Activated naive CD8-positive, alpha-beta T cell treated with anti-CD3 and anti-CD28 coated beads, Interleukin-2, amount 50 U/mL, for 16 hours (primary cell): ENCODE results near the gene GRAMD1B.
"Not testable (repeated sequence)": the region's sequence is repeated elsewhere in the genome, so short reads cannot be mapped to it uniquely, and the experiment has no call there.

Experiments used
- DNase-seq: peaks from one replicate; pipeline ENCODE4 v3.0.0-alpha.2; 2020; ENCODE audit warnings: low read depth, low spot score

The GRAMD1B gene

GRCh38 chr11:123567466-123567865 lies 137.4 kb downstream of the GRAMD1B start:
- DNase-seq: no peak

DNA sequence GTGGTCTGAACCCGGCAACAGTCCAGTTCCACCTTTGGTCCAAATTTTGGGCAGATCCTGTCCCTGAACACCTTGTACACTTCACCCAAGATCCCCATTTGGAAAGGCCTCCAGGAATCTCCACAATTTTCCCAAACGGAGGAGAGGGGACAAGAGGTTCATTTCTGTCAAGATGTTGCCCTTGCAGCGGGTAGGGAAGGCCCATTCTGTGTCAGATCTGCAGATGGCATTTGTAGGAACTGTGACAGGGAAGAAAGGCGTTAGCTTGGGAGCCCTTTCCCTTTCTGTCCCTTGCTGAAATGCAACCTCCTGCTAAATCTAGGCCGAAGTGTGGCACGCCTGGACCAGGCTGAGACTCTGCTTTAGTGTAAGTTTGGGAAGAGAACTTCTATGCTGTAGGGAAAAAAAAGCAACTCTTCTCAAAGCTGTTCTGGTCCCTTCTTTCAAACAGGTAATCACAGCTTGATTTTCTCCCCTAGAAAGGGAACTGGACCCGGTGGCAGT lies 138.3 kb downstream of the GRAMD1B start:
- DNase-seq: no peak

- DNase-seq: no peak
Observed at GRCh38 chr11:123569393-123569792, 139.3 kb downstream of the GRAMD1B start.

DNA sequence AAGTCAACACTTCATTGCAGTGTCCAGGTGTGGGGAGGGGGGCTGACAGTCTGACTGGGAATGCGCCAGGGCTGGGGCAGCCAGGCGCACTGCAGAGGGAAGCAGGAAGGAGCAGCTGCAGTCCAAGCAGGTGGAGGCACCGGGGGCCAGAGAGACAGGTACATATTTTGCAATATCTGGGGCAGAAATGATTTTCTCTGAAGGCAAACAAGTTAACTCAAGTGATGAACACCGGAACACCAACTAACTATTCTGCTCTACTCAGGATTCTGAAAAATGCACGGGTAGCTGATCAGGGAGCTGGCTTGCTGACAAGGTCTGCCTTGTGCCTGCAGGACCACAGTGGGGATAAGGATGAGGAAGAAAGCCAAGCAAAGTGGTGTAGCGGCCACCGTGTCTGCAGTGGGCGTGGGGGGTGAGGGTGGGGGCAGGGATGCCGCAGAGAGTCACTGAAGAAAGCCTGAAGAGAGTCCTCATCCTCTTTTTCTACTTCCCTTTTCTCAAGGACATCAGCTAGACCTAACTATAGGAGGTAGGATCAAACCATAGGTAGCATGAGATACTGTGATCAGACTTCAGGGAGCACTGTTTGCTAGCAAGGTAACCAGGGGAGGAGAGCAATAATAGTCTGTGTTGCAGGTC lies 141.0 kb downstream of the GRAMD1B start:
- no peak for DNase-seq

GRCh38 chr11:123572791-123573190 lies 142.7 kb downstream of the GRAMD1B start:
- DNase-seq: not testable (repeated sequence)

DNA sequence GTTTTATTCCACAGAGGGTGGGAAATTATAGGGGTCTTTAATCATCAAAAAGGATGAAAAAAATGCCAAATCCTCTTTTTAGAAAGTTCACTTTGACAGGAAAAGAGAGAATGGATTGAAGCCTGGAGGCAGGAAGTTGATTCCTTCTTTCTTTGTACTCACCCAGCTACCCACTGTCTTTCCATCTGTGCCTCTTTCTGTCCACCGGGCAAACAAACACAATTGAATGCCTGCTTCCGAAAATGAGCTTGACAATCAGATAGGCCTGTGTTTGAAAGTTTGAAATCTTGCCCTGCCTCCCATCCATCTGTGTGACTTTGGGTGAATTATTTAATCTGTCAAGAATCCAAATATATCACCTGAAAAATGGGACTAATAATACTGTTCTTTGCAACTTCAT lies 143.2 kb downstream of the GRAMD1B start:
- DNase-seq: no peak

GRCh38 chr11:123575441-123575840 lies 145.4 kb downstream of the GRAMD1B start:
- DNase-seq: no peak

GRCh38 chr11:123576082-123576481 lies 146.0 kb downstream of the GRAMD1B start:
- no peak for DNase-seq

- DNase-seq: no peak
Observed at GRCh38 chr11:123576501-123576900, 146.4 kb downstream of the GRAMD1B start.

- DNase-seq: peak; percentile 39
Observed at GRCh38 chr11:123577081-123577598, 147.1 kb downstream of the GRAMD1B start.

- no peak for DNase-seq
Observed at GRCh38 chr11:123578778-123579481, 148.9 kb downstream of the GRAMD1B start.

GRCh38 chr11:123579482-123579812 lies 149.4 kb downstream of the GRAMD1B start:
- DNase-seq: no peak

- no peak for DNase-seq
Observed at GRCh38 chr11:123580137-123580536, 150.1 kb downstream of the GRAMD1B start.

DNA sequence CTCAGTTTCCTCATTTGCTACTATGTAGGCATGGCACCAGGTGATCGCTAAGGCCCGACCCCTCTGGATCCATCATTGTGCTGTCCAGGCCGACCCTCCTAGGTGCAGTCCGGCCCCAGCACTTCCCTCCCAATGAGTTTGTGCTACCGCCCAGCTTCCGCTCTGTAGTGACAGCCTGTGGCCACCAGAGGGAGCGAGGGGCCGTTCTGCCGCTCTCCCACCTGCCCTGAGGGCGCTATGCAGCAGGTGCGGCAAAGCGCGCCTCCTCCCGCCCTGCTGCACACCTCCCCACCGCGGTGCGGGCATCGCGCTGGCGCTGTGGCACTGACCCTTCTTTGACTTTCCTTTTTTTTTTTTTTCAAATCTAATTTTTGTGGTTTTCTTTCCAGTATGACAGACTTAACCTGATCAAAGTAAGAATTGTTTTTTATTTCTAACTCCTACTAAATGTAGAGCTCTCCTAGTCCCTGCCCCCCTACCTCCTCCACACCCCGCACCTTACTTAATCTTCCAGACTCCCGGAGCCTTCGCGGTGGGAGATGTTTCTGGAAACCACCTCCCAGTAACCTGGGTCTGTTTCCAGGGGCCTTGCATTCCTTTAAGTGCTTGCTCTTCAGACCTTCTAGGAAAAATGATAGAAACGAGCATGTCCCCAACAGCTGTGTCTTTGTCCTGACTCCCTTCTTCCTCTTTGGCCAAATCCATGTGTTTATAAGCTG lies 150.6 kb downstream of the GRAMD1B start:
- peak; percentile 43 for DNase-seq

GRCh38 chr11:123581651-123582399 lies 151.8 kb downstream of the GRAMD1B start:
- DNase-seq: no peak

DNA sequence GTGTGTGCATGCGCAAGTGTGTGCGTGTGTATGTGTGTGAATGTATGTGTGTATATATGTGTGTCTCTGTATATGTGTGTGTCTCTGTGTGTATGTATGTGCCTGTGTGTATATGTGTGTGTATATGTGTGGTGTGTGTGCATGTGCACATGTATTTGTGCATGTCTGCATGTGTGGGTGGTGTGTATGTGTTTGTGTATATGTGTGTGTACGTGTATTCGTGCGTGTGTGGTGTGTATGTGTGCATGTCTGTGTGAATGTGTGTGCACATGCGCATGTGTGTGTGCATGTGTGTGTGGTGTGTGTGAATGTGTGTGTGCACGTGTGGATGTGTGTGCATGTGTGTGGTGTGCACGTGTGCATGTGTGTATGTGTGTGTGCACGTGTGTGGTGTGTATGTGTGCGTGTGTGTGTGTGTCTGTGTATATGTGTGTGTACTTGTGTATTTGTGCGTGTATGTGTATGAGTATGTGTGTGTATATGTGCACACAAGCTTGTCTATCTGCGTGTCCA lies 153.0 kb downstream of the GRAMD1B start:
- DNase-seq: no peak

DNA sequence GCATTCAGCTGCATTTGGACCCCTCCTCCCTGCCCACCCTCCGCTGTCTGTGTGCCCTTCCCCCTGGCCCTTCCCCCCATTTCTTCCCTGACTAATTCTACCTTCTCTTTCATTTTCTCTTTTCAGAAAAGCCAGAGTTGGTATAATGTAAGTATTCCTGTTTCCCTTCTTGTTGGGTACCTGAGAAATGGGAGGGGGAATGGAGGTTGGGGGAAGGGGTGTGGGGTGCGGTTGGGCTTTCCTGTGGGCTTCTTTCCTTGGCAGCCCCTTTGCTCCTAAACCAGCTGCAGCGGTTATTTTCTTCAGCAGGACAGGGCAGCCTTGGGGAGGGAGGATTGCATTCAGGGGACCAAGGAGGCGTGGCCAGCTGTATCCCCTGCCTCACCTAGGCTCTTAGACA lies 154.1 kb downstream of the GRAMD1B start:
- DNase-seq: no peak

DNA sequence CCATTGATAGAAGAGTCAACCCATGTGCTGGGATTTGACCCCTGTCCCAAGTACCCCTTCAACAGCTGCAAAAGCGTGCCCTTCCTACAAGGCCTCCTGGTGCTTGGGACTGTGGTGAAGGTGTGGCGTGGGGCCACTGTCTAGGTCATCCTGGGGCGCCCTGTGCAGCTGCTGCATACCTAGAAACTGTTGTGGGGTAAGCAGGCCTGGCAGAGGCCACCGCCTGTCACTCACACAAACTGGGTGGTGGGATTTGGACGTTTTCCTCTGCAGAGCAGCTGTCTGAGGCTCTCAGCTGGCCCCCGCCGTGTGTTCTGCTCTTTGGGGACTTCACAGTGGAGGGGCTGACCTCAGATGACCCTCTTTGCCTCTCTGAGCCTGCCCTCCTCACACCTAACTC lies 154.7 kb downstream of the GRAMD1B start:
- DNase-seq: no peak

GRCh38 chr11:123585206-123585605 lies 155.1 kb downstream of the GRAMD1B start:
- no peak for DNase-seq

DNA sequence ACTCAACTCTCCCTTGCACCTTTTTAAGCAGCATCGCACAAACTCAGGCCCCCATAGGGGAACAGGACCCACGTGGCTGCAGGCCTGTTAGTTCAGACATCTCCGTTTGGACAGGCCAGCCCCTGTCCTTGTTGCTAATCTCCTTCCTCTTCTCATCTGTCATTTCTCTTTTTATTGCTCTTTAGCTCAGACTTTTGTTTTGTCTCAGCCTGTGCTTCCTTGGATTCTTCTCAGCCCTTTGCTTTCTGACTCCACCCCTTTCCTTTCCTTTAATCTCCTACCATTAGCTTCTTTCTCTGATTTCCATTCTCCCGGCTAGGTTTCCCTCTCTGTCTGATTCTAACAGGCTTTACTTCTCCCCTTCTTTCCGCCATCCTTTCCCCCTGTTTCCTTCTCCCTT lies 155.6 kb downstream of the GRAMD1B start:
- no peak for DNase-seq

DNA sequence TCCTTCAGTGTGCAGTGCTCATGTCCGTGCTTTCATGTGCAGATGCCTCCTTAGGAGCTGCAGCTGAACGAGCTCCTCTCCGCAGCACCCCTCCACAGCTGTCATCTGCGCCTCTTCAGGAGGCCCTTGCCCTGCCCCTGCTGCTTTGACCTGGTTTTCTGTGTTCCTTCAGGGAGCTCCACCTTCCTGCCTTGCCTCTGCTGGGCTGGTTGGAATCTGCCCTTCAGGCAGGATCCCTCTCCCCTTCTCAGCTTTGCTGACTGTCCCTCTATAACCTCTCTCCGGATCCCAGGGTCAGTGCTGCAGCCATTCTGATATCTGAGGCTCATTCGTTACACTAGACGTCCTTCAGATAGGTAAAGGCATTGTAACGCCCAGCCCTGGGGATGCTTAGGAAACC lies 156.5 kb downstream of the GRAMD1B start:
- DNase-seq: no peak

DNA sequence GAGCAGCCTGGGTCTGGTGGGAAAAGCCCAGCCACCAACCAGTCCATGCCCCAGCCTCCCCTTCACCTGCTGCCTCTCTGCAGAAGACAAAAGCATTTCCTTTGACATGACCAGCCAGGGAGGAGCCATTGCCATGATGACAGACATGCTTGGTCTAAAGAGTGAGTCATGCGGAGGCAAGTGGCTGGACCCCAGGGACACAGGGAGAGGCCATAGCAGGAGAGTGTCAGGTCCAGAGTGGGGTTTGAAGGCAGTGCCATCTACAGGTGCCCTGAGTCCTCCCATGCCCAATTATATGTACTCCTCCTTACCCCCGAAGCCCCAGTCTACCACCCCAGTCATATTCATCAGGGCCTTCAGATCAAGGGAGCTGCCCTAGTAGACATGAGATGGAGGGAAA lies 157.0 kb downstream of the GRAMD1B start:
- DNase-seq: no peak
